Measurements from ENCODE around the gene CD44. TPM values are rescaled to one million over a fixed set of nuclear protein-coding genes. Genes with fewer than 3 reads are reported as not detected.

Gene CD44
- polyA plus RNA-seq, 1 donor, result 10.1 TPM

DNA sequence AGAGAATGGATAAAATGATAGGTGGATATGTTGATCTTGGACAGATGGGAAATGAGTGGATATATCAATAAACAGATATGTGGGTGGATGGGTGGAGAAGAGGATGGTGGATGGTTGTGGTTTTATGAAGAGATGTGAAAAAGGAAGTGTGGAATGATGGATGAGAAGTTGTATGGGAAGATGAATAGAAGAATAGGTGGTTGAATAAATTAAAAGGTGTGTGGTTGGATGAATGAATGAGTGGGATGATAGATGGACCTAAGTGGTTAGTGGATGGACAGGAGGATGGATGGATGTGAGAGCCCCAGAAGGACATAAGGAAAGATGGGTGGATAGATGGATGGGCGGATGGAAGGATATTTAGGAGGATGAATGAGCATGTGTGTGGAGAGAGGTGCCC is 913 bp upstream of the CD44 start:
- DNase-seq, result no peak

DNA sequence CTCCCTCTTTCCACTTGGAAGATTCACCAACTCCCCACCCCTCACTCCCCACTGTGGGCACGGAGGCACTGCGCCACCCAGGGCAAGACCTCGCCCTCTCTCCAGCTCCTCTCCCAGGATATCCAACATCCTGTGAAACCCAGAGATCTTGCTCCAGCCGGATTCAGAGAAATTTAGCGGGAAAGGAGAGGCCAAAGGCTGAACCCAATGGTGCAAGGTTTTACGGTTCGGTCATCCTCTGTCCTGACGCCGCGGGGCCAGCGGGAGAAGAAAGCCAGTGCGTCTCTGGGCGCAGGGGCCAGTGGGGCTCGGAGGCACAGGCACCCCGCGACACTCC is 397 bp upstream of the CD44 start:
- DNase-seq, result no peak

DNA sequence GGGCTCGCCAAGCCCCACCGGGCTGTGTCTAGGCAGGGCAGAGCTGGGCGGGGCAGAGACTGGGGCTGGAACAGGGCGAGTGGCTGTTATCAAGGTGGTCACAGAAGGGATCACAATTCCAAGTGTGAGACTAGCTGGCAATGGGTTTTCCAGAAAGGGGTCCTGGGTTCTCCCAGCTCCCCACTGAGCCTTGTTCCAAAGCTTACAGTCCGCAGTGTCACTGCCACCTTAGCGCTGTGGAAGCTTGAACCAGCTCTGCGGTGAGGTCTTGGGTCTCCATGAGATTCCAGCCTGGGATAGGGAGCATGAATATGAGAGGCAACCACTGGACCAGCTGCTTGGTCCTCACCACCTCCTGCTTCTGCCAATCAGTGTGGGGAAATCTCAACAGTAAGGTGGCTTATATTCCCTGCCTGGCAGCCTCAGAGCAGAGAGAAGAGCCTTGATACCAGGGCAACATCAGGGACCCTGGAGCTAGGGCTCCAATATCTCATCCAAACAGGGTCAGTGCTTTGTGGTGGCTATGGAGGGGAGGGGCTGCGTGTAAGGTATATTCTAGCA is 831 bp downstream of the CD44 start:
- no peak for DNase-seq

DNA sequence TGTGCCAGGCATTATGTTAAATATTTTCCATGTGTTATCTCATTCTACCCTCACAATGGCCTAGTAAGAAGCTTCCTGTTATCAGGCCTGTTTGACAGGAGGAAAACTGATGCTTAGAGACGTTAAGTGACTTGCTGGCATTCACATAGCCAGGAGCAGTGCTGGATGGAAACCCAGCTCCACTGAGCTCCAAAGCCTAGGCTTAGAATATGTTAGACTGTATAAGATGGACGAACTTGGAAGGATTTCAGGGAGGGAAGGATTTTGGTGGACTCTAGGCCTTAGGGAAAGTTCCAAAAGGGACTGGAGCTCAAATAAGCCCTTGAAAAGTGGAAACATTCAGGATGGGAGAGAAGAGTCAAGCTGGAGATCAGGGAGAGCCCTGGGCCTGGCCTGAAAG is 2.1 kb downstream of the CD44 start:
- no peak for DNase-seq

DNA sequence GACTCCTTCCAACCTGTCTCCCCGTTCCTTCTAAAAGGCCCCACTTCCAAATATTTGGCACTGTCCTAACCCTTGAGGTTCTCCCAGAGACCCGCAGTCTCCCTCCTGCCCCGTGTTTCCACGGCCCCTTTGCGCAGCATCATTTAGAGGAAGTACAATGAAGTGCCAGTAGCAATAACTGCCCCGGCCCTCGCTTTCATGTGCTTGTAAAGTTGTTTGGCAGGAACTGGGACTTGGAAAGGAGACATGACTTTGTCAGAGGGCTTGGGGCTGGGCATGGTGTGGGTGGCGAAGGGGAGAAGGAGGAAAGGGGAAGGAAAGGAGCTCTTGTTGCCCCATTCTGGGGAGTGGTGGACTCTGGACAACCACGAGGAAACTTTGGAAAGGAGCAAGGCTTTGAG is 2.6 kb downstream of the CD44 start:
- DNase-seq, result no peak

DNA sequence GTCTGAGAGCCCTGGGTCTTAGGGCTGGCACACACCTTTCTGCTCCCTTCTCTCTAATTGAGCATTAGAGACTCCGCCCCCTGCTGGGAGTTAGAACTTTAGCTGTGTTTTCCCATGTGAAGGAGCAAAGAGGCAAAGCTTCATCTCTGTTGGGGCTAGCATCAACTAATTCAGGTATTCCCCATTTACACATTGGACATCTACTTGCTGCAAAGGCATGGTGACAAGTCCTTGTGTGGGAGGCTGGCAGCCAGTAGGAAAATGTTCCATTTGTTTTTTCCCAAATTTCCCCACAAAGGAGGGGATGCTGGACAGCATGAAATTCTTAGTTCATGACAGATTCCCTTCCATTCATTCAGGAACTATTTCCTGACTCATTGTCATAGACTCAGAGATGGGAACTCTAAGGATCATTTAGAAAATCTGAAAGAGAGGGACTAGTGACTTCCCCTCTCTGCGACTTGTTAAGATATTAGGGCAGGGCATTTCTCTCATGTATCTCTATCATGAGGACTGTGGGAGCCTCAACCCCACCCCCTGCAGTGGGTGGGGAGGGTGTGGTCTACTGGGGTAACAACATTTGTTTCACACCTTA is 3.6 kb downstream of the CD44 start:
- DNase-seq, result no peak

DNA sequence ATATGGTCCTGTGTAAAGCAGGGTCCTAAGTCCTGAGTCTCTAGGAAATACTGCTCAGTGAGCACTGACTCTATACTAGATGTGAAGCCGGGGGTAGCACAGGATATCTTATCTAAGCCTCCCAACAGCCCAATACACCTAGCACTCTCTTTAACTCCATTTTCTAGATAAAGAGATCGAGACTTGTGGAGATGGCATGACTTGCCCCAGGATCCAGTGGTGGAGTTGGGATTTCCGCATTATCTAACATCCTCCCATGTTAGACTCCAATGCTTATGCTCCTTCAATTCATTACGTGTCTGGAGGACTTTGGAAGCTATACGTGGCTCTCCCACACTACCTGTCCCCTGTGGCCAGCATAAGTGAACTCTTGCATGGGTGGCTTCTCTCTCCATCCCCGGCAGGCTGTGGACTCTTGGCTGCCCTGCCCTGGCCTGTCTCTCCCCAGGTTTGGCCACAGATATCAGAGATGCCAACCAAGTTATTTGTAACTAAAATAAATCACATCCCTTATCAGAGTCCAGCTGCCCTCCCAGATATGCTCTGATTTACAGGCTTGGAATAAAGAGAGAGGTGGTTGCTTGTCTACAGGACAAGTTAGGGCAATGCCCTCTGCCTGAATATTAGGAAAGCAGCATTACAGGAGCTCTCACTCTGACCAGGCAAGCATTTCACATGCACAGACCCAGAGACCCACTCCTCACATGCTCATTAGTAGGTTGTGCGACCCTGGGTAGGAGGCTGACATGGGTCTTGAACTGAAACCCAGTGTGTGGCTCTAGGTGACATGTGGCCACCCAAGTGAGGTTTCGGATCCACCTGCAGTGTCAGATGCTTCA is 4.5 kb downstream of the CD44 start:
- DNase-seq, result no peak

DNA sequence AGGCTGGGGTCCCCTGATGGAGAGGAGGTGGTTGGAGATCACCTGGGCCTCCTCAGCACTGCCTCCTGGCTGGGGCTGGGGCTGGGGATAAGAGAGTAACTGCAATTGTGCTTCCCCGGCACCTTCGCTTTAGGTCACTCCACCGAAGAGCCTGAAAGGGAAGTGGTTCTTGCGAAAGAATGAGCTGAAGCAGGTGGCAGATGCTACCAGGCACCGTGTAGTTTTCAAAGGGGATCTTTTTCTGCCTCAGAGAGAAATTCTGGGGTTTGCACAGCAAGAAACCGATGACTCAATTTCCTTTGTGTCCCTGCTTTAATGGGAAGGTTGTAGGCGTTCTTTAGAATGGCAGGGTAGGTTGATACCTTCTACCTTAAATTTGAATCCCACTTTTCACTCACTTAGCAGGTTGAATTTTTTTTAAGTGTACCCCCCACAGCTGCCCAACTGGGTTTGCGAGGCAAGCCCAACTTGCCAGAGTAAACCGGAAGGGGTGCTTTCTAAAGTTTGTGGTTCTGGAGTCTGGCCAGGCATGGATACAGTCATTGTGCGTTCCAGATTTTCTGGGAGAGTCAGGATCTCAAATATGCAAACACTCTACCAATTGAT is 5.3 kb downstream of the CD44 start:
- DNase-seq, result no peak

DNA sequence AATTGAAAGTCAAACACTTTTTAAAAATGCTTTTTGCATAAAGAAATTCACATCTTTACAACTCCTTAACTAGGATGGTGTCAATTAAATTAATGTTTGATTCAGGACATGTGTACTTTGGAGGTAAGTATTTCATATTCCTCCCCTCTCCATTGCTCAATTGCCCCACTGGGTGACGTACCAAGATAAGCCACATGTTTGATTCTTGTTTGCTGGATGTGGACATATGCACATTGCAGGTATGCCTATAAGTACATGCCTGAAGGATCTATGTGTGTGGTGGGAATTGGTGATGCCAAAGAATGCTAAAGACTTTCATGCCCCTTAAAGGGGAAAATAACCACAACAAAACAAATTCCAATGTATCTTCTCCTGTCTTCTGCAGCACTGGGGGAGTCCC is 5.8 kb downstream of the CD44 start:
- no peak for DNase-seq

DNA sequence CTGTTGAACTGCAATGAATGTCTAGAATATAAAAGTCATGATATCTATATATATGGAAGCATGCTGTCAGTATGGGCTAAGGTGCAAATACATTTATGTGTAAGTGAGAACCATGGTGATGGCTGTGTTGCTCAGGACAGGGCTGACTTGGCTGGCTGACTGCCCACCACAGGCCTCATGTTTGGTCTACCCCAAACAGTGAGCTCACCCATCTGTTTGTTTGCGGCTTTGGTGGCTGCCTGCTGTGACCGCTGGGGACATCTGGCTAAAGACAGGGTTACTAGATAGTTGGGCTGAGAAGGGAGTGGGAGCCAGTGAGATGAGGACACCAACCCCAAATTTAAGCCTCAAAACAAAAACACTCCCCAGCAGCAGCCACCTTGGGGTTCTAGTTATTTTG is 6.3 kb downstream of the CD44 start:
- DNase-seq, result no peak

DNA sequence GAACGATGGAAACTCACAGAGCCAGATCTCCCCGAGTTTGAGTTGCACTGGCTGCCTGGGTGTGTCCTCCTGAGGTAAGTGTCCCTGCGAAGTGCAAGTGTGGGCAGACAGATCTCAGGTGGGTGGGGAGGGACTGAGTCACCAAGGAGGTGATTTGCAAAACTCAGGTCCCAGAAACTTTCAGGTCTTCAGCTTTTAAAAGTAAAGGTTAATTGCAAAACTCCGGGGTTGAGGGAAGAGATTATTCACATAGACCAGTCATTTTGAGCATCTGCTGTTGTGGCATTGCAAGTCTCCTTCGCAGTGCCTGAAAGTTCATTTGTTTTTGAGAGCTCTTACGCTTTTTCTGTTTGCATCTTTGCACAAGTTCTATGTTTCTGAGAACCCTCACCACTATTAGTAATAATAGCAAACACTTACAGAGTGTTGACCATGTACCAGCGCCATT is 7.1 kb downstream of the CD44 start:
- DNase-seq, result no peak

DNA sequence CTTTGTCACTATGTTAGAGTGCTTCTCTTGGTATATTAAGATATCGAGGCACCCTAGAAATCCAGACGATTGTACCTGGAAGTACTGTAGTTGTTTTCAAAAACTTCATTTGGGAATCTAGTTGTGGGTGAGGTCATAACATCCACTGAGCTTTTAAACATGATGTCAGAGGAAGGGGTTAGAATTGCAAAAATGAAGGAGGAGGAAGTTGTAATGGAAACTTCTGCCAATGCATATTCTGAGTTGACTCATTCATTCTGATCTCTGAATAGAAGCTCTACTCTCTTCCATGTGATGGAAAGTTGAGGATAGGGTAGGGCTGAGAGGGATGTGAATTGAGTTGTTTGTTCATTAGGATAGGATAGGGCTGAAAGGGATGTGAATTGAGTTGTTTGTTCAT is 7.7 kb downstream of the CD44 start:
- no peak for DNase-seq

DNA sequence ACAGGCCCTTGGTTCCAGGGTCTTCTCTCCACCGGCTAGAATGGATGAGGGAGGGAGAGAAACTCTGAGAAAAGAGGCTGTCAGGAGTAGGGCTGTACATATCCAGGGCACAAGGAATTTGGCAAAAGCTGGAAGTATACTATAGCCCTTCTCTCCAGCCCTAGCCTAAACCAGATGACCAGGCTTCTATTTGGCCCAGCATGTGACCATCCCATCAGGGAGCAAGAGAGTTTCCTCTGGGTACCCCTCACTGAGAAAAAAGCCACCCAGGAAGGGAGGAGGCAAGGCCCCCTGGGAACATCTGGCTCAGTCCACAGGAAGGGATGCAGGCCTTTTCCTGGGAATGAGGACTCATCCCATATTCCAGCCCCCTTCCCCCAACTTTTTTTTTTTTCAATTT is 8.3 kb downstream of the CD44 start:
- DNase-seq, result no peak

DNA sequence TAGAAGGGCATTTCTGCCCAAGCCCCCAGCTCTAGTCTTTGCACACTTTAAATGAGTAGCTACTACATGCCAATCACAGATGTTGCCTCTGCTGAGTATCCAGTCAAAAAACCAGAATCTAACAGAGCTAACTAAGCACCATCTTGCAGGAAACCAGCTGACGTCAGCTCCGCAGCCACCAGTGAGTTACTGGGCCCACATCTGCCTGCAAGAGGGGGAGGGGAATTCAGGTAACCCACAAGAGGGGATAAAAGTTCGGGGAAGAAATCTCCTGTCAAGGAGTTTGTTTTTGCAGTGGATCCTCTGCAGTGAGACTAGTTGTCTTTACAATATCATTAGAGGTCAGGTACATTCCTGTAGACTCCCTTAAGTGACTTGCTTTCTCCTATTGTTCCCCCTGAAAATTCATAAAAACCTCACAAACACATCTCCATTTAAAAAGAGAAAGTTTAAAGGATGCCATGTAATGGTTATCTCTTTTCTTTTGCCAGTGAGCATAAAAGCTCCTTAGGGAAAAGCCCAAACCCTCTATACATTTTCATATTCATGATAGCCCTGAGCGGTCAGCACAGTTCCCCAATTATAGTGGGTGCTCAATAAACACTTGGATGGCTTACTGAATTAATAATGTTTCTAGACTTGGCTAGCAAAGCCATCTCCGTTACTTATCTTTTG is 9.3 kb downstream of the CD44 start:
- DNase-seq, result no peak

DNA sequence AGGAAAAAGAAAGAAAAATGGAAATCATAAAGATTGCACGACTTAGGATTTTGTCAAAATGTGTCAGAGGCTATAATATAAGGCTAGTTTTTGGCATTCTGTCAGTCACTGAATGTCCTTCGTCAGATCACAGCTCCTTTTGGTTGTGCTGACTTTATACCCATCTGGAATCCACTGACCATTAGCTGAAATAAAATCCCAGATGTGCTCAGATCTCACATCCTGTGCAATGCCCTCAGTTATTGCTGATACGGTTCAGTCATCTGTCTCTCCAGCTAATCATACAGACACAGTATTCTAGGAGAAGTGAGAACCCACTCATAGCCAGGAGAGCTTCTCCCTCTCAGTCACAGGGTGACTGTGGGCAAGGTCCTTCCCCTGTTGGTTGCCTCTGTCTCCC is 11.5 kb downstream of the CD44 start:
- no peak for DNase-seq

DNA sequence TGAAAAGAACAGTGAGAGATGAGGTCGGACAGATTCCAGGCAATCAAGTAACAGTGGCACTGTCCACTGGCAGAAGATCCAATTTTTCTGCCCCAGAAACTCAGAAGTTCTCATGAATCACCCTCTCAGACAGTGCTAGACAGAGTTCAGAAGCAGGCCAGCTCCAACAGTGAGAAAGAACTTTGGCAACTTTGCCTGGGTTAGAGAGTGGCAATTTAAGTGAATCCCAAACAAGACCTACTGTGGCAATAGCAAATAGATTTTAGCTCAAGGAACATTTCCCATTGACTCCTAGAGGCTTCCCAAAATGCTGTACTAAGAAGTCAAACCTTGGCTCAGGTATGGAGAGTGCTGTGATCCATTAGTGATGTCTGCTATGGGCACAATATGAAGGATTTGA is 12.3 kb downstream of the CD44 start:
- DNase-seq, result no peak

DNA sequence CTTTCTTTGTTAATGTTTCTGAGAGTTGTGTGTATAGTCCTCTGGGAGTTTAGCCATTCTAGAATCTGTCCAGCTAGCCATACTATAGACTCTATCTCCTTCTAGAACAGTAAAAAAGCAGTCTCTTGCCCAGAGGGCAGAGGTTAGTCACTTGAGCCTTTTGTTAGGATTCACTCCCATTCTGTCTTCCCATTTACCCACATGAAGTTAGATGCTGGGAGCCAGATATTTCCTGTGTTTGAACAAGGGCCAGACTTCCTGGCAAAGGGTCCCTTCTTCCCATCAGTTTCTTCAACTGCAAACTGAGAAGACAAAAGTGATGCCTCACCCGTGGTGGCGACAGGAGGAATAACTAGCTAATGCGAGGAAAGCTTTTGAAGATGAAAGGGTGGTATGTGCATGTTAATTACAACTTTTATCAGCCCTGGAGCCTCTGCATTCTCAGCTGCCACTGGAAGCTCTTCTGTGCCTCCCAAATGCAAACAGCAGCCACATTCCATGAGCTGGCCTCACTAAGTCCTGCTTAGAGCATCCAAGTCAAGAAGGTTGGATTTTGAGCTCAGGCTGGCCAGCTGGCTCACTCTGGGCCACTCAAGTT is 12.8 kb downstream of the CD44 start:
- DNase-seq, result no peak

DNA sequence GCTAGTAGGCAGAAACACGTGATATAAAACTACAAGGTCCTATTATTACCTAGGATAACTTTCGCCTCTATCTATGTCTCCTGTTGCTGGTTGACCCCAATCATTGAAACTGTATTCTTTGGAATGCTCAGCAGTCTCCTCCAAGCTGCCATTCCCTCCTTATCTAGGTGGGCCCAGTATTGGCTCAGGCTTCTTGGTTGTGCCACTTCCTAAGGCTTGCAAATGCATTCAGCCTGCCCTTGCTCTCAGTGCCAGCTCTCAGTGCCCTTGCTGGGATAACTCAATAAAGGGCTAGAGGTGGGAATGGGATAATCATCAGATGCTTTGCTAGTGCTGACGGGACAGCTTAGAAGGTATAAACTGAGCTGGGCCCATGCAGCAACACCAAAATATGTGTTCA is 13.6 kb downstream of the CD44 start:
- DNase-seq, result no peak

DNA sequence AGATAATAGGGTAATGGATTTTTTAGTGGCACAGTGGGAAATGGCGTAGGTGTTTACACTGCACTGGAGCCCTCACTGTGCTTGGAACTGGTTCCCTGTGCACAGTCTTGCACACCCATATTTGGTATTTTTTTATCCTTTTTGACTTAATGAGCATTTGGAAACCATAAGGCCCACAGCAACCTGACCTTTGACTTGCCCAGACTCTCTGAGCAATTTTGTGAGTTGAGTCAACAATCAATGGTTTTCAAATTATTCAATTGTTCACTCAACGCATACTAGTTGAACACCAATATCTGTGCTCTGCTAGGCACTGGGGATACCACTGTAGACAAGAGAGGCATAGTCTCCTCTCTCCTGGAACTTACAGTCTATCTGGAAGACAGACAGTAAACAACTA is 14.3 kb downstream of the CD44 start:
- DNase-seq, result no peak

DNA sequence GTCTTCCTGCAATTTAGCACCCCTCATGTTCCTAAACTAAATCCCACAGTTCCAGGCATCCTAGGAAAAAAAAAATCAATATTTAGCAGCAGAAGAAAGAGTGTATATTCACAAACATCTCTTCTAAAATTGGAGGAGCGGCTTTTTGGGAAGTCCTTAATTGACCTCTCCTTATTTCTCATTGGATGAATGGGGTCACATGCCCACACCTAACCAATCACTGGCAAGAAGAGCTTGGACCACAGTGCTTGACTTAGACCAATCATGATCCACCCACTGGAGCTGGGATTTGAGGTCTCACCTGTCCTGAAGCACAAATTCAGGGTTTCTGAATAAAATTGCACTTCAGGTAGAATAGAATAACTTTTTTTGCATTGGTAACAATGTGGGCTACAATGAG is 16.0 kb downstream of the CD44 start:
- DNase-seq, result no peak

DNA sequence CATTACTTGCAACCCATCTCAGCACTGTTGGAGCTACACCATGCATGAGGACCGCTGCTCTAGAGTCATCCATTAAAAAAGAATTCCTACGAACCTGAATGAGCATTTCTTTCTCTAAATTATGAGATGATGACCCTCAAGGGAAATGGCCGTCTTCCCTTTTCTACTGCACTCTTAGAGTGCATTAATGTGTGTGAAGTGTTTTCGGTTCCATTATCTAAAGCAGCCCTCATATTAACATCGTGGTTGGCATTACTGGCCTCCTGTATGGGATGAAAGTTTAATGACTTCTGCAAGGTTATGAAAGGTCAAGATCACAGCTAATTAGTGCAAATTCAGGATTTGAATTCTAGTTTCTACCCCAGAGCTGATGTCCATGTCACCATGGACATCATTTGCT is 16.7 kb downstream of the CD44 start:
- DNase-seq, result no peak
